Activated naive CD4-positive, alpha-beta T cell treated with anti-CD3 and anti-CD28 coated beads, Interleukin-2, amount 50 U/mL, for 16 hours (primary cell): Measurements from ENCODE around the gene IL1RAPL2.
"Not testable (repeated sequence)": the region's sequence is repeated elsewhere in the genome, so short reads cannot be mapped to it uniquely, and the experiment has no call there.

ENCODE experiments used
- DNase-seq: peaks from one replicate; pipeline ENCODE4 v3.0.0-alpha.2; 2020

The IL1RAPL2 gene

DNA sequence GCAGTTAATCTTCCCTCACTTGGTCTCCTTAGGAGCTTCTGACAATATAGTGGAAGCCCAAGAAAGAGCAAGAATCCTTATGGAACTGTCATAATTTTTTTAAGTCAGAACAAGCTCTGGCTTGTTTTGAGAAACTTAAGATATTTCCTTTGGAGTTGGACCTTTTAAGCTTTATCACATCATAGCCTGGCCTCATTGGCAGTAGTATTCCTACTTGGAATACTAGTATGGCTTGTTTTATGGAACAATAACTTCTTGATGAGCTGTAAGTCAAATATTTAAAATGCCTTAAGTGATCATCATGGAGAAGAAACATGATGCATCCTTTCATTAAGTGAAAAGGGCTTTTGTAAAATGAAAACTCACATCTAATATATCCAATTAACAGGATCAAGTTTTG lies 1178.3 kb downstream of the IL1RAPL2 start:
- DNase-seq: no peak

DNA sequence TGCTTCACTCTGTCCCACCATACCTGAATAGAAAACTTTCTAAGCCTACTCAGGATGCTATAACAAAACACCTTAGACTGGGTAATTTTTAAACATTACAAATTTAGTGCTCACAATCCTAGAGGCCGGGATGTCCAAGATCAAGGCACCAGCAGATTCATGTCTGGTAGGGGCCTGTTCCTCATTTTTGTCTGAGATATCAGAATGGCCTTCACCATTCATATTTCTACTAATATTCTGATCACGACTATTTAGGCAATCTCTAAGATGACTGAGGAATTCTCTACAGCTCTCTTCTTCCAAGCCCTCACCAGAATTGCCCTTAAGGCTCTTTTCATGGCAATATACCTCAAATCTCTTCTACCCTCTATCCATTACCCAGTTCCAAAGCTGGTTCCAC lies 1178.9 kb downstream of the IL1RAPL2 start:
- no peak for DNase-seq

- no peak for DNase-seq
Measured at GRCh38 chrX:105745863-105746262, 1179.9 kb downstream of the IL1RAPL2 start.

DNA sequence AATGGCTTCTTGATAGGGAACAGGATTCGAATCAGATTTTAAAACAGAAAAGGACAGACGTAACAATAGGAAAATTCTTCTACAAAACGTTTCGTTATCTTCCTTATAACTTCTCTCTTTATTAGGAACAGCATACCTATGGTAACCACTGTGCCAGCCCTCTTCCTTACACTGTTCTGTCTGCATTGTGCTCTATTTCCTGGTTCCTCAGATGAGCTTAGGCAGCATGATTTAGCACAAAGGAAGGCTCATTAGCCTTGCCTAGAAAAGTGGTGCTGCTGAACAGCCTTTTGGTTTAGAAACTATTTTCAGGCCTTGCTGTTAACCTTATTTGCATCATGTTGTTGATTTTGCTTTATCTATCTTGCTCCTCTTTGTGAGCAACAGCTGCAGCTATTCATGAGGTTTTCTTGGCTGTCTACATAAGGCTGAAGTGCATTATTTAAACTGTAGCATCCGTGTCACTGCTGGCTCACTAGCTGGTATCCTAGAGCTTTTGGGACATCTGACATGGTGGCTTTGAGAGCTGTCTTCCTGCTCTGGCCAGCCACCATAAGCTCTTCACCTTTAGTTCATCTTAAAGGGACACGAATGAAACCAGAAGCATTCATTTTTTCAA lies 1186.4 kb downstream of the IL1RAPL2 start:
- DNase-seq: no peak

GRCh38 chrX:105753411-105753810 lies 1187.4 kb downstream of the IL1RAPL2 start:
- DNase-seq: no peak

DNA sequence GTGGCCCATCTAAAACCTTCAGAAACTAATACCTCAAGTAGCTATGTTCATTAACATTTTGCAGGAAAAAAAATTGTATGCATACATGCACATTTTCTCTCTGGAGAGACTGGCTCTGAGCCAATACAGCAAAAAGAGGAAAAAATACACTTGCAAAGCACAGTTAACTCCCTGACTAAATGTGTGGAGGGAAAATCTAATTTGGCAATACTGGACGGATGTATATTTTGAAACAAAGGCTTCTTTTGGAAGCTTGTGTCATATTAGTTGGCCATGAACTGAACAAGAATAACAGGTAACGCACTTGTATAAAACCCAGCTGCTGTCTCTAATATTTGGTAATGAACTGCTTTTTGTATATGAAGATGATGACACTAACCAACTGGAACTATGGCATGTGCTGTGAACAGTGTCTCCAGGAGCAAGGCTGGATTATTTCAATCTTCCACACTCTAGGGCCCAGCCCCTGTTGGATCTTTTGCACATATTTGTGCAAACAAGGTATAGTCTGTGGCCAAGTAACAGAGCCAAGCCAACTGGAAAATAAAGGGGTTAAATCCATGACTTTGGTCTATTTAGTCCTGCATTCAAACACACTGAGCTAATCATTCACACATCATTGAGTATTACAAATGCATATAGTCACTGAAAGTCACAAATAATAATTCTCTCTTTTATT lies 1188.4 kb downstream of the IL1RAPL2 start:
- no peak for DNase-seq

DNA sequence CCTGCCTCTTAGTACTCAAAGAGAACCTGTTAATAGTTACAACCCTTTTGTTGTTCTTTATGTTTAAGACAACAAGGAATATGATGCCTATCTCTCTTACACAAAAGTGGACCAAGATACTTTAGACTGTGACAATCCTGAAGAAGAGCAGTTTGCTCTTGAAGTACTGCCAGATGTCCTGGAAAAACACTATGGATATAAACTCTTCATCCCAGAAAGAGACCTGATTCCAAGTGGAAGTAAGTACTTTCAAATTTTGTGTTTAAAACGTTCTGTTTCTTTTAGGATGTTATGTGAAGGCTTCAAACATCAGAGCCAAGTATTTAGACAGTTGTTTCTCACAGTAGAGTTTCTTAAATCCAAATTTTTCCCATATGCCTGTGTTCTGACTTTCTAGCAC lies 1189.1 kb downstream of the IL1RAPL2 start:
- no peak for DNase-seq

DNA sequence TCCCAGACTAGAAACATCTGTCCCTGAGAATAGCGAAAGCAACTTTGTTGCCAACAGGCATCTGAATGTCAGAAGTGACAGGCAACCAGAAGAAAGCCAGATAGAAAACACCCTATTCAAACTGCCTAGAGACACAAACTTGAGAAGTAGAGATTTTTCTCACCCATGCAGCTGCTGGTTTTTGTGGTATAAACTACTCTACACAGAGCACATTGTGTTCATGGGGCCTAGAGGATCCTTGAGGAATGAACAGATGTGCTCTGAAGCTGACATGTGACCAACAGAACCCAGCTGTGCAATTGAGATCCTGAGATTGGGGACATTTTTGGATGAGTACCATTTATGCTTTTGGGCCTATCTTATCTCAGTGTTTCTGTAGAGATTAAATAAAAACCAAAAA lies 1192.8 kb downstream of the IL1RAPL2 start:
- no peak for DNase-seq

DNA sequence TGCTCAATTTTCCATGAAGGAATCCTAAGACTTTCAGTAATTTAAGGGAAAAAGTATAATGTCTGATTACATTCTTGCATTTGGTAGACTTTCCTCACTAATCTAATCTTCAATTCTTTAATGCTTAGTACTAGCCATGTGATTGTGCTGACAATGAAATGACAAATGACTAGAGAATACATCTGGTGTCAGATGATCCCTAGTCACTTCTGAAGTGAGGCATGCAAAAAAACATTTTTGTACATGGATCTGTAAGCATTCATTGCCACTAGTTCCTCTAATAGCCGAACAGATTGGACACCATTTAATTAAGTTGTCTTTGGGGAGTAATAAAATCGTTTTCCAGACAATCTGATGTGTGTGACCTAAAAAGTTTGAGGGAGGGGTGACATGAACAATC lies 1193.6 kb downstream of the IL1RAPL2 start:
- DNase-seq: no peak

DNA sequence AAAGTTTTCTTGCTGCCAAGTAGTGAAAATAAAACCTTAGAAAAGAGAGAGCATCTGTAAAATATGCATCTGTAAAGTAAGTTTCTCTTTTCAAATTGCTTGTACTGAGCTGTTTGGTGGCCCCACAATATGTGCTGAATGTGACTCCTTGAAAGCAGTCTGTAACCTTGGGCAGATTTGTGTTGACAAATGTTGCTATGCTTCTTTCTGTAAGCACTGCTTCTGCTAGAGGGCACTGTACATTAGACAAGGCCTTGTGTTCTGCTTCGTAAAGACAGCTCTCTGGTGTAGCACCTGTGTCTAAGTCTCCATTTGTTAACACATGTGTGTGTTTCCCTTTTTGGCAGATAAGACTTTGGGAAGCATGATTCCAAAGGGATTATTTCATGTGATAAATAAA lies 1199.7 kb downstream of the IL1RAPL2 start:
- DNase-seq: no peak

GRCh38 chrX:105773801-105774200 lies 1207.8 kb downstream of the IL1RAPL2 start:
- DNase-seq: no peak

- no peak for DNase-seq
Measured at GRCh38 chrX:105775679-105776078, 1209.7 kb downstream of the IL1RAPL2 start.

DNA sequence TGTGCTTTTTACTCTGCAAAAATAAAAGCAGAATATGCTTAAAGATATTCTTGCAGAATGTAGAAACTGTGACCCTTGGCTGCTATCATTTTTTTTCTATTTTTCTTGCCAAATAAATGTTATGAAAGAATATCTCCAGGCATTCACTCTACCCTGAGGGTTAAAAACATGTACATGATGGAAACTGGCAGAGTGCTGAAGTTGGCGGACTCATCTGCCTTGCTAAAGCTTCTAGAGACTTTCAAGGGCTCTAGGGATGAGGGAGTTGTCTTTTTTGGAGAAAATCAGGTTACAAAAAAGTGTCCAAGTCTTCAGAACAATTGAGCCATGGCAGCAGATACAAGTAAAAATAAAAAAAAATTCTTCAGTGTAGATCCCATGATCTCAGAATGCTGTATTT lies 1215.8 kb downstream of the IL1RAPL2 start:
- DNase-seq: no peak

- DNase-seq: not testable (repeated sequence)
Measured at GRCh38 chrX:105796877-105797276, 1230.9 kb downstream of the IL1RAPL2 start.

GRCh38 chrX:105803891-105804290 lies 1237.9 kb downstream of the IL1RAPL2 start:
- no peak for DNase-seq

GRCh38 chrX:105805655-105806054 lies 1239.7 kb downstream of the IL1RAPL2 start:
- DNase-seq: not testable (repeated sequence)

- no peak for DNase-seq
Measured at GRCh38 chrX:105816517-105816916, 1250.5 kb downstream of the IL1RAPL2 start.
